Upper lobe of right lung (tissue), 1 donor: ENCODE measurements around the gene SLC66A1. TPM values are rescaled to one million over a fixed set of nuclear protein-coding genes. Genes with fewer than 3 reads are reported as not detected.
"Not testable (repeated sequence)": the region's sequence is repeated elsewhere in the genome, so short reads cannot be mapped to it uniquely, and the experiment has no call there.

ENCODE experiments used
- ATAC-seq: fragments of 200-7000 bp; cut with Tn5 transposase; one replicate; pipeline ENCODE4 v1.9.1; 2020; ENCODE audit warnings: mild to moderate bottlenecking, moderate library complexity
- DNase-seq: peaks from one replicate; pipeline ENCODE4 v3.0.0-alpha.2; 2020
- H3K27ac ChIP-seq: fragments of 200-600 bp; one replicate; pipeline ENCODE4 v1.8.0; 2022
- H3K27me3 ChIP-seq: fragments of 200-600 bp; one replicate; pipeline ENCODE4 v1.8.0; 2022; ENCODE audit warnings: mild to moderate bottlenecking
- H3K36me3 ChIP-seq: fragments of 200-600 bp; one replicate; pipeline ENCODE4 v1.8.0; 2022
- H3K4me1 ChIP-seq: fragments of 200-600 bp; one replicate; pipeline ENCODE4 v1.8.0; 2022
- H3K4me3 ChIP-seq: fragments of 200-600 bp; one replicate; pipeline ENCODE4 v1.8.0; 2022; ENCODE audit warnings: mild to moderate bottlenecking
- H3K9me3 ChIP-seq: fragments of 200-600 bp; one replicate; pipeline ENCODE4 v1.8.0; 2022
- CTCF ChIP-seq: fragments of 200-600 bp; IDR thresholded peaks from one replicate; pipeline ENCODE4 v1.8.0; 2022; ENCODE audit warnings: antibody characterized with exemption
- intact Hi-C: fragments of 100-400 bp; cut with DNase I; formaldehyde crosslinking; loops from one replicate; pipeline ENCODE4 v1.11.0; 2022
- total RNA-seq: library from RNA; stranded (reverse); fragmentation: NEBNext Ultra II Directional; extraction: Animal tissue kit (Norgen Biotek cat#: 25700); gene quantifications from one replicate; pipeline ENCODE4 v1.2.1, GENCODE V29; 2021
- donor health status: DM: no; HTN: yes; CAD: no; lungs with severe emphysema.

Gene SLC66A1
- total RNA-seq, 1 donor from 2014 or later: 20.9 TPM

GRCh38 chr1:19273106-19273843 lies 38.9 kb upstream of the SLC66A1 start:
- H3K36me3 ChIP-seq: no peaks in the 10 kb centered on the region
- H3K27me3 ChIP-seq: no peaks in the 10 kb centered on the region
- intact Hi-C loops: no loop called here
- TF ChIP-seq CTCF: no peak
- ATAC-seq: no peak
- no peak for DNase-seq
- no peak overlapping the region for H3K27ac ChIP-seq
- H3K4me1 ChIP-seq: no peaks in the 10 kb centered on the region
- H3K4me3 ChIP-seq: no peak overlapping the region
- H3K9me3 ChIP-seq: no peaks in the 10 kb centered on the region

DNA sequence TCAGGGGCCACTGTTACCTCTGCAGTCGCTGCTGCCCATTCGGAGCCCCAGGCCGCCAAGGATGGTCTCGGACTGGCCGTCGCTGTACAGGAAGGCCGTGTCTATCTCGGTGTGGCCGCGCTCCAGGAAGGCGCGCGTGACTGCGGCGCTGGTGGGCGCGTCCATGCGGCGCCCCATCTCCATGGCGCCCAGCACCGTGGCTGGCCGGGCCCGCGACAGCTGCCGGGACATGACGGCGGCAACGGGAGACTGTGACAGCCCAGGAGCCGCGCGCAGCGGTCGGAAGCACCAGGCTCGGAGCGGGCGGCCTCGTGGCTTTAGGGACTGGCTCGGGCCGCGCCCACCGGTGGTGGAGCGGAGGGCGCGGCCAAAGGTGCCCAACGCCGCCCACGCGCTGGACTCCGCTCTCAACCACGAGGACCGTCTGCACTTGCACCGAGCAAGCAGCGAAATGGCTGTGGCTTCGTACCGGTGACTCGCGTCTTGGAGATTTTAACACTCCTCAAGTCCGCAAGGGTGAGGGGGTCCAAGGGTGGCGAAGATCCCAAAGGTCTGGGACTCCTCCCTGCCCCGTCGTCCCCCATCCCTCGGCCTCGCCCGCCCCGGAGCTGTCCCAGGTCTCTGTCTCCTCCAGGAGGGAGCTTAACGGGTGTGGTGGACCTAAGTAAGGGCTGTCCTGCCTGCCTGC lies 38.1 kb upstream of the SLC66A1 start:
- ATAC-seq (peak; percentile 80), DNase-seq (peak; percentile 69)
- intact Hi-C loops: not testable (repeated sequence)

GRCh38 chr1:19274636-19275035 lies 37.5 kb upstream of the SLC66A1 start:
- no peak for TF ChIP-seq CTCF
- Histone ChIP-seq H3K4me1 (no peaks in the 10 kb centered on the region), H3K4me3 (no peak overlapping the region), H3K27me3 (no peaks in the 10 kb centered on the region), H3K27ac (no peak overlapping the region), H3K9me3 (no peaks in the 10 kb centered on the region), H3K36me3 (no peaks in the 10 kb centered on the region)
- intact Hi-C loops: no loop called here
- ATAC-seq (no peak), DNase-seq (no peak)

More for the DNA sequence above, 38.1 kb upstream of the SLC66A1 start:
- not testable (repeated sequence) for H3K36me3 ChIP-seq, H3K9me3 ChIP-seq, H3K27me3 ChIP-seq, H3K4me1 ChIP-seq, H3K27ac ChIP-seq, H3K4me3 ChIP-seq

- no peak for ATAC-seq
- H3K36me3 ChIP-seq: no peaks in the 10 kb centered on the region
- intact Hi-C loops: no loop called here
- H3K9me3 ChIP-seq: no peaks in the 10 kb centered on the region
- no peaks in the 10 kb centered on the region for H3K4me1 ChIP-seq
- H3K4me3 ChIP-seq: no peak overlapping the region
- no peak for TF ChIP-seq CTCF
- no peak overlapping the region for H3K27ac ChIP-seq
- no peaks in the 10 kb centered on the region for H3K27me3 ChIP-seq
- DNase-seq: no peak
These were observed 28.2 kb upstream of the SLC66A1 start for GRCh38 chr1:19283891-19284290.

GRCh38 chr1:19284881-19285280 lies 27.2 kb upstream of the SLC66A1 start:
- intact Hi-C loops: no loop called here
- Histone ChIP-seq H3K27me3 (no peaks in the 10 kb centered on the region), H3K4me3 (no peak overlapping the region), H3K9me3 (no peaks in the 10 kb centered on the region), H3K4me1 (peaks cover 6% of the 10 kb centered on the region), H3K36me3 (no peaks in the 10 kb centered on the region), H3K27ac (no peak overlapping the region)
- DNase-seq (no peak), ATAC-seq (no peak)
- TF ChIP-seq CTCF: no peak

- ATAC-seq, DNase-seq, H3K4me3 ChIP-seq, H3K9me3 ChIP-seq, intact Hi-C loops, H3K27me3 ChIP-seq, H3K27ac ChIP-seq, H3K36me3 ChIP-seq, H3K4me1 ChIP-seq: not testable (repeated sequence)
These were observed 26.8 kb upstream of the SLC66A1 start for GRCh38 chr1:19285366-19285765.

GRCh38 chr1:19285807-19286206 lies 26.3 kb upstream of the SLC66A1 start:
- ATAC-seq, H3K27me3 ChIP-seq, H3K4me1 ChIP-seq, H3K4me3 ChIP-seq, H3K27ac ChIP-seq, intact Hi-C loops, H3K9me3 ChIP-seq, H3K36me3 ChIP-seq, DNase-seq: not testable (repeated sequence)
